DND-41 (cell line): Measurements from ENCODE around the gene FSHR.

Source experiments
- ATAC-seq: fragments of 200-7000 bp; cut with Tn5 transposase; 3 replicates; pipeline ENCODE4 v1.9.1; 2021; ENCODE audit warnings: low read depth; ENCODE audit not compliant: insufficient read depth
- DNase-seq: peaks from one replicate; pipeline ENCODE4 v3.0.0-alpha.2; 2020
- H2AFZ ChIP-seq: 2 replicates; pipeline ENCODE4 v1.6.0; 2012; ENCODE audit warnings: low read depth, low read length
- H3K27ac ChIP-seq: 2 replicates; pipeline ENCODE4 v1.5.1; 2012; ENCODE audit warnings: low read length, inconsistent platforms
- H3K27me3 ChIP-seq: fragments of 200-600 bp; sonication (generic); 2 replicates; pipeline ENCODE4 v1.6.0; 2012; ENCODE audit warnings: low read length, mild to moderate bottlenecking, inconsistent platforms; ENCODE audit not compliant: insufficient read depth, poor library complexity
- H3K36me3 ChIP-seq: 2 replicates; pipeline ENCODE4 v1.5.1; 2012; ENCODE audit warnings: low read length, inconsistent platforms; ENCODE audit not compliant: insufficient read depth
- H3K4me1 ChIP-seq: 2 replicates; pipeline ENCODE4 v1.5.1; 2012; ENCODE audit warnings: mild to moderate bottlenecking, low read length; ENCODE audit not compliant: insufficient read depth
- H3K4me2 ChIP-seq: 2 replicates; pipeline ENCODE4 v1.6.0; 2012; ENCODE audit warnings: mild to moderate bottlenecking, moderate library complexity, low read length, inconsistent platforms; ENCODE audit not compliant: insufficient read depth
- H3K4me3 ChIP-seq, 2 experiments: fragments of 200-600 bp in 1 of 2; shearing (Covaris generic) in 1 of 2; 2 replicates each; pipeline ENCODE4 v1.5.1; 2012 to 2016; ENCODE audit warnings: inconsistent platforms in 2 of 2, low read length in 2 of 2, mild to moderate bottlenecking in 2 of 2, low read depth in 1 of 2, moderate library complexity in 1 of 2
- H3K79me2 ChIP-seq: 2 replicates; pipeline ENCODE4 v1.6.0; 2012; ENCODE audit warnings: low read length, inconsistent platforms; ENCODE audit not compliant: insufficient read depth
- H3K9ac ChIP-seq: 2 replicates; pipeline ENCODE4 v1.6.0; 2012; ENCODE audit warnings: low read depth, mild to moderate bottlenecking, inconsistent platforms, low read length, moderate library complexity
- H3K9me3 ChIP-seq: 2 replicates; pipeline ENCODE4 v1.5.1; 2012; ENCODE audit warnings: low read length, moderate library complexity, mild to moderate bottlenecking, inconsistent platforms; ENCODE audit not compliant: insufficient read depth, severe bottlenecking
- H4K20me1 ChIP-seq: 2 replicates; pipeline ENCODE4 v1.6.0; 2012; ENCODE audit warnings: low read length; ENCODE audit not compliant: insufficient read depth
- CTCF ChIP-seq: IDR thresholded peaks from 2 replicates; pipeline ENCODE4 v1.5.1; 2012; ENCODE audit warnings: borderline replicate concordance, low read length, moderate library complexity, mild to moderate bottlenecking; ENCODE audit not compliant: poor library complexity, severe bottlenecking; ENCODE audit errors: extremely low read depth
- EZH2 ChIP-seq: IDR thresholded peaks from 3 replicates; pipeline ENCODE4 v1.6.1; 2012; ENCODE audit warnings: borderline replicate concordance, low read depth, mild to moderate bottlenecking, moderate library complexity, low read length, inconsistent platforms; ENCODE audit not compliant: severe bottlenecking

FSHR gene

GRCh38 chr2:49033394-49034185, 120.7 kb downstream of the FSHR start:
- no peaks in the 10 kb centered on the region for H3K9me3 ChIP-seq
- H4K20me1 ChIP-seq: no peaks in the 10 kb centered on the region
- ATAC-seq (no peak), DNase-seq (no peak)
- H3K36me3 ChIP-seq: no peaks in the 10 kb centered on the region
- no peak overlapping the region for H3K4me2 ChIP-seq
- no peak overlapping the region for H2AFZ ChIP-seq
- no peak overlapping the region for H3K9ac ChIP-seq
- no peak overlapping the region for H3K27ac ChIP-seq
- no peak for TF ChIP-seq EZH2
- no peak for TF ChIP-seq CTCF
- no peaks in the 10 kb centered on the region for H3K4me1 ChIP-seq
- no peaks in the 10 kb centered on the region for H3K79me2 ChIP-seq
- no peaks in the 10 kb centered on the region for H3K27me3 ChIP-seq
- no peak overlapping the region for H3K4me3 ChIP-seq

GRCh38 chr2:49032936-49033335, 121.4 kb downstream of the FSHR start:
- DNase-seq (no peak), ATAC-seq (no peak)
- Histone ChIP-seq H3K9ac (no peak overlapping the region), H3K4me3 (no peak overlapping the region), H4K20me1 (no peaks in the 10 kb centered on the region), H3K27me3 (no peaks in the 10 kb centered on the region), H3K36me3 (no peaks in the 10 kb centered on the region), H3K79me2 (no peaks in the 10 kb centered on the region), H2AFZ (no peak overlapping the region), H3K4me2 (no peak overlapping the region), H3K4me1 (no peaks in the 10 kb centered on the region), H3K9me3 (no peaks in the 10 kb centered on the region), H3K27ac (no peak overlapping the region)
- TF ChIP-seq CTCF (no peak), EZH2 (no peak)

GRCh38 chr2:49032126-49032525, 122.2 kb downstream of the FSHR start:
- Histone ChIP-seq H3K79me2 (no peaks in the 10 kb centered on the region), H3K36me3 (no peaks in the 10 kb centered on the region), H3K4me1 (no peaks in the 10 kb centered on the region), H3K4me2 (no peak overlapping the region), H2AFZ (no peak overlapping the region), H3K9ac (no peak overlapping the region), H3K9me3 (no peaks in the 10 kb centered on the region), H3K27me3 (no peaks in the 10 kb centered on the region), H4K20me1 (no peaks in the 10 kb centered on the region), H3K4me3 (no peak overlapping the region), H3K27ac (no peak overlapping the region)
- DNase-seq (no peak), ATAC-seq (no peak)
- TF ChIP-seq CTCF (no peak), EZH2 (no peak)
